GM10266 (cell line): ENCODE data around the gene CRAT.

ENCODE experiments used
- DNase-seq: peaks from one replicate; pipeline ENCODE4 v3.0.0; 2012; ENCODE audit errors: extremely low spot score
- CTCF ChIP-seq: IDR thresholded peaks from 2 replicates; pipeline ENCODE4 v1.5.1; 2012; ENCODE audit warnings: mild to moderate bottlenecking, low read depth; ENCODE audit not compliant: control insufficient read depth, insufficient read depth; ENCODE audit errors: missing control alignments

Gene CRAT

GRCh38 chr9:129080298-129080600 lies 30.3 kb downstream of the CRAT start:
- TF ChIP-seq CTCF, result no peak
- no peak for DNase-seq

GRCh38 chr9:129079829-129080228 lies 30.8 kb downstream of the CRAT start:
- TF ChIP-seq CTCF, result no peak

GRCh38 chr9:129078691-129079503 lies 31.7 kb downstream of the CRAT start:
- no peak for TF ChIP-seq CTCF
- no peak for DNase-seq

More at GRCh38 chr9:129079829-129080228, 30.8 kb downstream of the CRAT start:
- no peak for DNase-seq

GRCh38 chr9:129077236-129077635 lies 33.4 kb downstream of the CRAT start:
- no peak for TF ChIP-seq CTCF
- DNase-seq, result no peak

GRCh38 chr9:129076640-129077037 lies 34.0 kb downstream of the CRAT start:
- no peak for TF ChIP-seq CTCF
- DNase-seq, result no peak

GRCh38 chr9:129075996-129076639 lies 34.5 kb downstream of the CRAT start:
- TF ChIP-seq CTCF, result no peak
- no peak for DNase-seq

GRCh38 chr9:129074106-129074505 lies 36.5 kb downstream of the CRAT start:
- no peak for TF ChIP-seq CTCF
- no peak for DNase-seq
